Astrocyte of the cerebellum (primary cell): ENCODE measurements around the gene GPS1.

Source experiments
- DNase-seq: peaks from one replicate; pipeline ENCODE4 v3.0.0-alpha.2; 2011; ENCODE audit warnings: low read depth
- H3K4me3 ChIP-seq: 2 replicates; pipeline ENCODE4 v1.5.1; 2011; ENCODE audit warnings: mild to moderate bottlenecking, low read depth, low read length, moderate library complexity
- in situ Hi-C: cut with HindIII; loops from 2 replicates; pipeline ENCODE4 v1.10.0; 2017; ENCODE audit warnings: low sequenced_read_pairs
- TF ChIP-seq, protein P1 (sequence below): IDR thresholded peaks from 2 replicates; pipeline ENCODE4 v1.5.1; 2012; ENCODE audit warnings: low read length, low read depth, moderate library complexity, mild to moderate bottlenecking; ENCODE audit errors: missing control alignments

The GPS1 gene

GRCh38 chr17:82053556-82054263 is 2.0 kb downstream of the GPS1 start:
- H3K4me3 ChIP-seq: no peak overlapping the region
- in situ Hi-C loops: no loop called here
- TF ChIP-seq, protein P1, sequence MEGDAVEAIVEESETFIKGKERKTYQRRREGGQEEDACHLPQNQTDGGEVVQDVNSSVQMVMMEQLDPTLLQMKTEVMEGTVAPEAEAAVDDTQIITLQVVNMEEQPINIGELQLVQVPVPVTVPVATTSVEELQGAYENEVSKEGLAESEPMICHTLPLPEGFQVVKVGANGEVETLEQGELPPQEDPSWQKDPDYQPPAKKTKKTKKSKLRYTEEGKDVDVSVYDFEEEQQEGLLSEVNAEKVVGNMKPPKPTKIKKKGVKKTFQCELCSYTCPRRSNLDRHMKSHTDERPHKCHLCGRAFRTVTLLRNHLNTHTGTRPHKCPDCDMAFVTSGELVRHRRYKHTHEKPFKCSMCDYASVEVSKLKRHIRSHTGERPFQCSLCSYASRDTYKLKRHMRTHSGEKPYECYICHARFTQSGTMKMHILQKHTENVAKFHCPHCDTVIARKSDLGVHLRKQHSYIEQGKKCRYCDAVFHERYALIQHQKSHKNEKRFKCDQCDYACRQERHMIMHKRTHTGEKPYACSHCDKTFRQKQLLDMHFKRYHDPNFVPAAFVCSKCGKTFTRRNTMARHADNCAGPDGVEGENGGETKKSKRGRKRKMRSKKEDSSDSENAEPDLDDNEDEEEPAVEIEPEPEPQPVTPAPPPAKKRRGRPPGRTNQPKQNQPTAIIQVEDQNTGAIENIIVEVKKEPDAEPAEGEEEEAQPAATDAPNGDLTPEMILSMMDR: no peak
- no peak for DNase-seq

DNA sequence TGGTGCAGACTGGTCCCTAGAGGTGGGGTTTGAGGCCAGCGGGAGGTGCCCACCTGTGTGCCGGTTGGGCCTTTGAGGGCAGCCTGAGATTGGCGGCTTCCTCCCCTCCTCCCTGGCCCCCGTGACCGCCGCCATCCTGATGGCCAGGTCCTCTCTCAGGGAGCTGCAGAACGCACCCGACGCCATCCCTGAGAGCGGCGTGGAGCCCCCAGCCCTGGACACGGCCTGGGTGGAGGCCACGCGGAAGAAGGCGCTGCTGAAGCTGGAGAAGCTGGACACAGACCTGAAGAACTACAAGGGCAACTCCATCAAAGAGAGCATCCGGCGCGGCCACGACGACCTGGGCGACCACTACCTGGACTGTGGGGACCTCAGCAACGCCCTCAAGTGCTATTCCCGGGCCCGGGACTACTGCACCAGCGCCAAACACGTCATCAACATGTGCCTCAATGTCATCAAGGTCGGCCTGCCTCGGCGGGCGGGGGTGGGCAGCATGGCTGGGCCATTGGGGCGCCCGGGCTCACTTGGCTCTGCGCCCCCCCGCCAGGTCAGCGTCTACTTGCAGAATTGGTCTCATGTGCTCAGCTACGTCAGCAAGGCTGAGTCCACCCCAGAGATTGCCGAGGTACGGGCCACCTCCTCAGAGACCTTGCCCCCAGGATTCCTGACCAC is 2.8 kb downstream of the GPS1 start:
- TF ChIP-seq, protein P1: no peak
- H3K4me3 ChIP-seq: no peak overlapping the region
- DNase-seq: no peak
- in situ Hi-C loops: no loop called here

- no peak for DNase-seq
- no peak overlapping the region for H3K4me3 ChIP-seq
- TF ChIP-seq, protein P1: no peak
- in situ Hi-C loops: no loop called here
Observed at GRCh38 chr17:82055023-82055964, 3.6 kb downstream of the GPS1 start.

DNA sequence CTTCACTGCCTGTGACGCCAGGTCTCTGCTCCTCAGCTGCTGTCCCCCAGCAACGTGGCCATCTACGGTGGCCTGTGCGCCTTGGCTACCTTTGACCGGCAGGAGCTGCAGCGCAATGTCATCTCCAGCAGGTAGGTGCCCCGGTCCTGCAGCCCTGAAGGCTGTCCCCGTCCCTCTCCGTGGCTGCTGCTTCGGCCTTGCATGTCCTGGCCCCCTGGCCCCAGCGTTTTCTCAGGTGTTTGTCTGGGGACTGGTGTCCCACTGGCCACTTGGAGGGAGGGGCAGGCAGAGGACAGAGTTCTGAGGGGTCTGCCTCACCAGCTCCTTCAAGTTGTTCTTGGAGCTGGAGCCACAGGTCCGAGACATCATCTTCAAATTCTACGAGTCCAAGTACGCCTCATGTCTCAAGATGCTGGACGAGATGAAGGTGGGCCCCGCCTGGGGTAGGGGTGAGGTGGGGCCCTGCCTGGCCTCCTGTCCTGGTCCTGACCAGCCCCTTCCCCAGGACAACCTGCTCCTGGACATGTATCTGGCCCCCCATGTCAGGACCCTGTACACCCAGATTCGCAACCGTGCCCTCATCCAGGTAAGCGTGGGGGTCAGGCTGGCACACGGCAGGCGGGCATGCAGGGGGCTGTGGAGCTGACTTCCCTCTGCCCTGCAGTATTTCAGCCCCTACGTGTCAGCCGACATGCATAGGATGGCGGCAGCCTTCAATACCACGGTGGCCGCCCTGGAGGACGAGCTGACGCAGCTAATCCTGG is 4.4 kb downstream of the GPS1 start:
- H3K4me3 ChIP-seq: no peak overlapping the region
- DNase-seq: no peak
- in situ Hi-C loops: no loop called here
- TF ChIP-seq, protein P1: no peak

DNA sequence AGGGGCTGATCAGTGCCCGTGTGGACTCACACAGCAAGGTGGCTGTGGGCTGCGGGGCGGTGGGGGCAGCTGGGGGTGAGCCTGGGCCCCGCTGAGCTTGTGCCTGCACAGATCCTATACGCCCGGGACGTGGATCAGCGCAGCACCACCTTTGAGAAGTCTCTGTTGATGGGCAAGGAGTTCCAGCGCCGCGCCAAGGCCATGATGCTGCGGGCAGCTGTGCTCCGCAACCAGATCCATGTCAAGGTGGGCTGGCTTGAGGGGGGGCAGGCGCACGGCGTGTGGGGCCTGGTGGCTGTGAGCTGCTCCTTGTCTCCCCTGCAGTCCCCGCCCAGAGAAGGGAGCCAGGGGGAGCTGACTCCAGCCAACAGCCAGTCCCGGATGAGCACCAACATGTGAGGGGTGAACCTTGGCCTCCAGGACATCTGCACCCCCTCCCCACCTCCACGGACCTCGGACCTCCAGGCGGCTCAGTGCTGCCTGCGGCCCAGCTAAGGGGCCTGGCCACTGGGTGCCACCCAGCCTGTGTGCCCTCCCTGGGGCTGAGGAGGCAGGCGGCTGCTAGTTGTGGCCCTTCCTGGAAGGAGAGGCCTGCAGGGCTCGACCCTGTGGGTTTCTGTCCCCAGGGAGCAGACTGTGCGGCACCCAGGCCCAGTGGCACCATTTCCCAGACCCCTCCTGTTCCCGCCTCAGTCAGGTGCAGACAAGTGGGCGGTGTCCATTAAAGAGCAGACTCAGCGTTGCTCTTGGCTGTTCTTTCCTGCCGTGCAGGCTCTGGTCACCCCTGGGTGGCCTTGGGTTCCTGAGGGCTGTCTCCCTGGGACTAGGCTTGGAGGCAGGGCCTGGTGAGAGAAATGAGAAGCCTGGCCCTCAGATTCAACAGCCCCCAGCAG is 5.3 kb downstream of the GPS1 start:
- H3K4me3 ChIP-seq: no peak overlapping the region
- TF ChIP-seq, protein P1: no peak
- in situ Hi-C loops: no loop called here

More for the DNA sequence above, 5.3 kb downstream of the GPS1 start:
- no peak for DNase-seq
